ENCODE measurements around the gene ERBB2. TPM values are rescaled to one million over a fixed set of nuclear protein-coding genes. Genes with fewer than 3 reads are reported as not detected.

The ERBB2 gene
- polyA plus RNA-seq, 3 donors, result 0.17 to 0.73 TPM; not detected in 1

- WGBS (ENCODE audit: insufficient coverage), result 63% methylated on average over 5 of the region's 11 CpGs
- H3K4me1 Mint-ChIP-seq, result peaks cover 10% of the 10 kb centered on the region
- no peak for DNase-seq
- TF ChIP-seq CTCF (IDR thresholded peaks at IDR 0.05), result no peak
- Histone ChIP-seq H4K20me1 (ENCODE audit: insufficient read depth, low read length) (peaks cover 7% of the 10 kb centered on the region), H3K4me2 (replicated peaks; ENCODE audit: extremely low read depth, low read length, poor library complexity, severe bottlenecking) (no peak overlapping the region), H3K79me2 (ENCODE audit: insufficient read depth, low read length) (no peaks in the 10 kb centered on the region), H3K4me3 (replicated peaks in 1 of 3; ENCODE audit: low read depth in 2 of 3, low read length in 3 of 3) (no peak overlapping the region), H3K9ac (ENCODE audit: insufficient read depth, low read length, poor library complexity, severe bottlenecking) (no peak overlapping the region), H3K27ac (ENCODE audit: low read depth in 1 of 2, low read length in 2 of 2) (no peak overlapping the region), H3K36me3 (replicated peaks in 1 of 2; ENCODE audit: control insufficient read depth in 1 of 2, insufficient read depth in 2 of 2, low read length in 2 of 2) (peaks cover 12 to 14% of the 10 kb centered on the region in 2 donors), H3K27me3 (ENCODE audit: control insufficient read depth in 2 of 2, insufficient read depth in 2 of 2, low read length in 2 of 2) (peaks cover 19 to 67% of the 10 kb centered on the region in 2 donors), H2AFZ (ENCODE audit: insufficient read depth, low read depth, low read length, poor library complexity, severe bottlenecking) (no peak overlapping the region), H3K9me3 (replicated peaks in 1 of 2; ENCODE audit: control insufficient read depth in 1 of 2, insufficient read depth in 1 of 2, low read length in 2 of 2) (peaks cover 0 to 11% of the 10 kb centered on the region in 2 donors), H3K4me1 (ENCODE audit: control insufficient read depth in 1 of 2, insufficient read depth in 2 of 2, low read length in 2 of 2) (peaks cover 12 to 14% of the 10 kb centered on the region in 2 donors)
- H3K4me3 Mint-ChIP-seq, result peak overlapping the region in 1 of 2 donors; percentile 77
- H3K27me3 Mint-ChIP-seq (ENCODE audit: low read depth in 3 of 3), result peaks cover 53 to 80% (median 67%) of the 10 kb centered on the region in 3 donors
- intact Hi-C loops (cut with micrococcal nuclease), result loop anchor here in 1 of 2 donors (5.0 kb wide), 1 partner anchor 44 kb away; no protein-coding TSS in a partner anchor
- no peak overlapping the region for H3K27ac Mint-ChIP-seq
- peaks cover 0 to 14% (median 5%) of the 10 kb centered on the region in 7 donors for H3K9me3 Mint-ChIP-seq
- peaks cover 13 to 15% of the 10 kb centered on the region in 2 donors for H3K36me3 Mint-ChIP-seq
These were observed 33.1 kb upstream of the ERBB2 start for GRCh38 chr17:39666601-39667261.

- H3K4me3 ChIP-seq (replicated peaks in 1 of 3; ENCODE audit: low read depth in 2 of 3, low read length in 3 of 3), result peak overlapping the region in 1 of 3 experiments; percentile 63
- H3K27ac ChIP-seq (ENCODE audit: low read depth in 1 of 2, low read length in 2 of 2), result no peak overlapping the region
- Mint-ChIP-seq H3K4me1 (peaks cover 14% of the 10 kb centered on the region), H3K36me3 (peaks cover 7 to 9% of the 10 kb centered on the region in 2 donors), H3K4me3 (peak overlapping the region in 1 of 2 donors; percentile 77), H3K27me3 (ENCODE audit: low read depth in 3 of 3) (peaks cover 56 to 87% (median 68%) of the 10 kb centered on the region in 3 donors), H3K27ac (no peak overlapping the region), H3K9me3 (peaks cover 0 to 14% (median 5%) of the 10 kb centered on the region in 7 donors)
- intact Hi-C loops (cut with micrococcal nuclease), result loop anchor here in 1 of 2 donors (5.0 kb wide), 1 partner anchor 45 kb away; no protein-coding TSS in a partner anchor
- no peak overlapping the region for H3K9ac ChIP-seq (ENCODE audit: insufficient read depth, low read length, poor library complexity, severe bottlenecking)
- no peak for TF ChIP-seq CTCF (IDR thresholded peaks at IDR 0.05)
- peak overlapping the region; percentile 65 for H2AFZ ChIP-seq (ENCODE audit: insufficient read depth, low read depth, low read length, poor library complexity, severe bottlenecking)
- H3K4me2 ChIP-seq (replicated peaks; ENCODE audit: extremely low read depth, low read length, poor library complexity, severe bottlenecking), result peak overlapping the region; percentile 64
- DNase-seq, result no peak
- H3K9me3 ChIP-seq (replicated peaks in 1 of 2; ENCODE audit: control insufficient read depth in 1 of 2, insufficient read depth in 1 of 2, low read length in 2 of 2), result peaks cover 0 to 11% of the 10 kb centered on the region in 2 donors
- no peaks in the 10 kb centered on the region for H3K79me2 ChIP-seq (ENCODE audit: insufficient read depth, low read length)
- H3K36me3 ChIP-seq (replicated peaks in 1 of 2; ENCODE audit: control insufficient read depth in 1 of 2, insufficient read depth in 2 of 2, low read length in 2 of 2), result peaks cover 6 to 7% of the 10 kb centered on the region in 2 donors
- WGBS (ENCODE audit: insufficient coverage), result 7% methylated on average over 37 of the region's 49 CpGs
- peaks cover 7% of the 10 kb centered on the region for H4K20me1 ChIP-seq (ENCODE audit: insufficient read depth, low read length)
- peaks cover 12 to 14% of the 10 kb centered on the region in 2 donors for H3K4me1 ChIP-seq (ENCODE audit: control insufficient read depth in 1 of 2, insufficient read depth in 2 of 2, low read length in 2 of 2)
- peaks cover 19 to 68% of the 10 kb centered on the region in 2 donors for H3K27me3 ChIP-seq (ENCODE audit: control insufficient read depth in 2 of 2, insufficient read depth in 2 of 2, low read length in 2 of 2)
These were observed 32.5 kb upstream of the ERBB2 start for GRCh38 chr17:39667262-39667944.

Data from CD14-positive monocyte (primary cell).